HepG2 (cell line): Measurements from ENCODE around the gene CCDC197. TPM values are rescaled to one million over a fixed set of nuclear protein-coding genes. Genes with fewer than 3 reads are reported as not detected.

Experiments
- ERF ChIP-seq: IDR thresholded peaks from 2 replicates; pipeline ENCODE4 v1.6.1; 2018; ENCODE audit warnings: missing biosample characterization, missing genetic modification reagents
- GATAD2A ChIP-seq: IDR thresholded peaks from 2 replicates; pipeline ENCODE4 v1.6.1; 2016
- HNRNPUL1 ChIP-seq: fragments of 200-400 bp; formaldehyde crosslinking; IDR thresholded peaks from 2 replicates; pipeline ENCODE4 v1.6.1; 2017; ENCODE audit warnings: low read depth, mild to moderate bottlenecking, low read length, moderate library complexity
- HOMEZ ChIP-seq: IDR thresholded peaks from 2 replicates; pipeline ENCODE4 v1.6.1; 2016; ENCODE audit warnings: low read depth
- IRF9 ChIP-seq: sonication (generic); formaldehyde crosslinking; IDR thresholded peaks from 2 replicates; pipeline ENCODE4 v1.8.0; 2022; ENCODE audit warnings: missing genetic modification reagents, mild to moderate bottlenecking, borderline replicate concordance
- KLF13 ChIP-seq: sonication (generic); formaldehyde crosslinking; IDR thresholded peaks from 2 replicates; pipeline ENCODE4 v1.4.0; 2020; ENCODE audit warnings: mild to moderate bottlenecking, missing genetic modification reagents
- MED1 ChIP-seq: sonication (generic); formaldehyde crosslinking; IDR thresholded peaks from 2 replicates; pipeline ENCODE4 v1.4.0; 2020; ENCODE audit warnings: missing genetic modification reagents
- NR2F1 ChIP-seq, 2 experiments: fragments of 450-650 bp in 1 of 2; formaldehyde crosslinking in 1 of 2; IDR thresholded peaks; 2 replicates each; pipeline versions ENCODE4 v1.5.0 to v1.6.1; 2016 to 2020; ENCODE audit warnings: mild to moderate bottlenecking in 1 of 2, missing compliant biosample characterization in 1 of 2, missing genetic modification reagents in 1 of 2, moderate library complexity in 1 of 2
- SALL1 ChIP-seq: sonication (generic); formaldehyde crosslinking; IDR thresholded peaks from 2 replicates; pipeline ENCODE4 v1.8.0; 2022; ENCODE audit warnings: mild to moderate bottlenecking, missing genetic modification reagents
- TCF7L2 ChIP-seq: IDR thresholded peaks from 2 replicates; pipeline ENCODE4 v1.6.1; 2011; ENCODE audit warnings: mild to moderate bottlenecking, low read depth, low read length, moderate library complexity
- ZBTB10 ChIP-seq: sonication (generic); formaldehyde crosslinking; IDR thresholded peaks from 2 replicates; pipeline ENCODE4 v1.4.0; 2020; ENCODE audit warnings: missing genetic modification reagents, borderline replicate concordance
- ZNF24 ChIP-seq: fragments of 450-650 bp; IDR thresholded peaks from 2 replicates; pipeline ENCODE4 v1.6.1; 2017; ENCODE audit warnings: antibody characterized with exemption, mild to moderate bottlenecking
- ZNF598 ChIP-seq: sonication (generic); formaldehyde crosslinking; IDR thresholded peaks from 2 replicates; pipeline ENCODE4 v1.5.1; 2020; ENCODE audit warnings: mild to moderate bottlenecking, missing genetic modification reagents, borderline replicate concordance
- ZNF687 ChIP-seq: sonication (generic); formaldehyde crosslinking; IDR thresholded peaks from 2 replicates; pipeline ENCODE4 v1.5.1; 2020; ENCODE audit warnings: mild to moderate bottlenecking, missing genetic modification reagents, moderate library complexity
- ZNF788 ChIP-seq: sonication (generic); formaldehyde crosslinking; IDR thresholded peaks from 2 replicates; pipeline ENCODE4 v1.5.0; 2020; ENCODE audit warnings: mild to moderate bottlenecking, missing genetic modification reagents, borderline replicate concordance
- polyA plus RNA-seq, 8 experiments: library from polyadenylated mRNA; depleted of rRNA in 3 of 8; stranded (reverse) in 7 of 8; unstranded in 1 of 8; fragments of >200 nt; fragmentation: Illumina TruSeq in 4 of 8; extraction: Trizol in 4 of 8; gene quantifications; 2 replicates each; pipeline versions ENCODE4 v1.2.1 to v1.2.3, GENCODE V29; 2011 to 2016; ENCODE audit warnings: low read depth in 4 of 8, missing spikeins in 1 of 8, mixed read lengths in 1 of 8; ENCODE audit not compliant: insufficient read depth in 1 of 8
- total RNA-seq, 5 experiments: library from RNA; depleted of rRNA; stranded (reverse); fragments of >200 nt; fragmentation: Illumina TruSeq; extraction: Trizol; gene quantifications; 2 replicates each; pipeline ENCODE4 v1.2.3, GENCODE V29; 2016; ENCODE audit warnings: low read depth in 1 of 5

CCDC197 gene
- total and polyA plus RNA-seq, 2 of the 13 experiments (the other 11 are each of a cell fraction or from before 2014, with no cell fraction given), result 0.11 to 0.13 TPM

- TF ChIP-seq ZBTB10 (CRISPR knock-in tag), result peak; percentile 82; the same call in 1 of the 2 replicates
- no peak for TF ChIP-seq ZNF24
- TF ChIP-seq KLF13 (CRISPR knock-in tag), result no peak
- peak; percentile 55 for TF ChIP-seq GATAD2A
- TF ChIP-seq ERF (CRISPR knock-in tag), result 0 out of 2 replicates have a peak, but pooled peaks have one; percentile 15
- TF ChIP-seq SALL1, result peak; percentile 91
- 0 out of 4 replicates have a peak, but pooled peaks of 1 of the 2 experiments have one; percentile 24 for TF ChIP-seq NR2F1 (CRISPR knock-in tag; IDR thresholded peaks at IDR 0.05)
- TF ChIP-seq TCF7L2, result no peak
- no peak; the same call in 1 of the 2 replicates for TF ChIP-seq ZNF788
- 0 out of 2 replicates have a peak, but pooled peaks have one; percentile 44 for TF ChIP-seq IRF9 (CRISPR knock-in tag)
- TF ChIP-seq HNRNPUL1, result no peak
- peak; percentile 57; the same call in 1 of the 2 replicates for TF ChIP-seq HOMEZ (CRISPR knock-in tag)
- TF ChIP-seq MED1 (CRISPR knock-in tag), result peak; percentile 56; the same call in 1 of the 2 replicates
- TF ChIP-seq ZNF598 (CRISPR knock-in tag), result no peak
- peak; percentile 79 for TF ChIP-seq ZNF687 (CRISPR knock-in tag)
Measured at GRCh38 chr14:94004015-94004414, 6.9 kb downstream of the CCDC197 start (continued).
